K562 (cell line): ENCODE results near the gene NAT10.

Experiments
- CREB1 ChIP-seq, 2 experiments: sonication (generic) in 1 of 2; formaldehyde crosslinking in 1 of 2; IDR thresholded peaks; 2 replicates each; pipeline versions ENCODE4 v1.6.1 to v1.8.0; 2012 to 2022; ENCODE audit warnings: inconsistent platforms in 1 of 2, mild to moderate bottlenecking in 1 of 2, missing genetic modification reagents in 1 of 2, moderate library complexity in 1 of 2
- EP300 ChIP-seq: IDR thresholded peaks from 2 replicates; pipeline ENCODE4 v1.6.1; 2012; ENCODE audit warnings: low read length, improper control_type of control experiment
- GABPA ChIP-seq: fragments of 200-800 bp; sonication (Bioruptor generic); conservative IDR thresholded peaks from 2 replicates; pipeline ENCODE4 v1.6.1; 2016; ENCODE audit warnings: low read depth, missing genetic modification characterization, missing compliant biosample characterization
- POLR2A ChIP-seq: fragments of 450-650 bp; conservative IDR thresholded peaks from 2 replicates; pipeline ENCODE4 v1.6.1; 2016
- REST ChIP-seq, 2 experiments: fragments of 450-650 bp; formaldehyde crosslinking in 1 of 2; IDR thresholded peaks; 2 replicates each; pipeline versions ENCODE4 v1.4.0 to v1.6.1; 2014 to 2020; ENCODE audit warnings: mild to moderate bottlenecking in 2 of 2, borderline replicate concordance in 1 of 2, low read depth in 1 of 2
- ZNF124 ChIP-seq: sonication (generic); formaldehyde crosslinking; IDR thresholded peaks from 2 replicates; pipeline ENCODE4 v1.8.1; 2022; ENCODE audit warnings: missing genetic modification reagents
- TF ChIP-seq, protein P1 (sequence below), 2 experiments: fragments of 450-650 bp; conservative IDR thresholded peaks; 2 replicates each; pipeline ENCODE4 v1.6.1; 2017; ENCODE audit warnings: mild to moderate bottlenecking in 2 of 2, moderate library complexity in 2 of 2

DNA sequence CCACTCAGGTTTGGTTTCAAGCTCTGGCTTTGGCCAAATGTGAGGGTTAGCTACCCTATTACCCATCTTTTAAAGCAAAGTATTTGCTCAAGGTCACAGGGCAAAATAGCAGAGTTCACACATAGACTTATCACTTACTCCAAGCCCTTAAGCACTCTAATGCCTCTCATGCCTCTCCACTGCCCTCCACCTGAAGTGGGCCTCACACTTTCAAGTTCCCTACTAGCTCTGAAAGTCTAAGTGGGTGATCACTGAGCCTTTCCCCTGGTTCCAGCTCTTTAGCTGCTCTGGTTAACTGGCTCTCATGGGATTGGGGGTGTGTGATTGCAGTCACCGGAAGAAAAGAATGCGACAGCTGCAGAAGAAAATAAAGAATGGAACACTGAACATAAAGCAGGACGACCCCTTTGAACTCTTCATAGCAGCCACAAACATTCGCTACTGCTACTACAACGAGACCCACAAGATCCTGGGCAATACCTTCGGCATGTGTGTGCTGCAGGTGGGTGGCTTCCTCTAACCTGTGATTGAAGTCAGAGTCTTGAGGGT is 6.4 kb downstream of the NAT10 start:
- TF ChIP-seq REST (IDR thresholded peaks at IDR 0.05; ENCODE audit: borderline replicate concordance) (no peak), REST (CRISPR knock-in tag; IDR thresholded peaks at IDR 0.05; ENCODE audit: low read depth) (no peak), CREB1 (IDR thresholded peaks at IDR 0.05) (no peak), CREB1 (CRISPR knock-in tag; IDR thresholded peaks at IDR 0.05) (no peak), ZNF124 (CRISPR knock-in tag) (no peak), GABPA (tag) (no peak), EP300 (no peak), POLR2A (no peak)
- TF ChIP-seq, protein P1, sequence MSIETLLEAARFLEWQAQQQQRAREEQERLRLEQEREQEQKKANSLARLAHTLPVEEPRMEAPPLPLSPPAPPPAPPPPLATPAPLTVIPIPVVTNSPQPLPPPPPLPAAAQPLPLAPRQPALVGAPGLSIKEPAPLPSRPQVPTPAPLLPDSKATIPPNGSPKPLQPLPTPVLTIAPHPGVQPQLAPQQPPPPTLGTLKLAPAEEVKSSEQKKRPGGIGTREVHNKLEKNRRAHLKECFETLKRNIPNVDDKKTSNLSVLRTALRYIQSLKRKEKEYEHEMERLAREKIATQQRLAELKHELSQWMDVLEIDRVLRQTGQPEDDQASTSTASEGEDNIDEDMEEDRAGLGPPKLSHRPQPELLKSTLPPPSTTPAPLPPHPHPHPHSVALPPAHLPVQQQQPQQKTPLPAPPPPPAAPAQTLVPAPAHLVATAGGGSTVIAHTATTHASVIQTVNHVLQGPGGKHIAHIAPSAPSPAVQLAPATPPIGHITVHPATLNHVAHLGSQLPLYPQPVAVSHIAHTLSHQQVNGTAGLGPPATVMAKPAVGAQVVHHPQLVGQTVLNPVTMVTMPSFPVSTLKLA (conservative IDR thresholded peaks at IDR 0.05): no peak
